K562 (cell line): ENCODE measurements around the gene CNDP1. TPM values are rescaled to one million over a fixed set of nuclear protein-coding genes. Genes with fewer than 3 reads are reported as not detected.

Experiments used
- ATAC-seq: fragments of 200-7000 bp; cut with Tn5 transposase; 3 replicates; pipeline ENCODE4 v1.9.1; 2020; ENCODE audit warnings: moderate library complexity
- BruUV-seq: library from RNA; stranded (reverse); fragments of 400-500 nt; replicated peaks from 2 replicates; lab custom pipeline; 2021; lab: Mats Ljungman, UMichigan
- CTCF ChIA-PET: fragments of 300-600 bp; formaldehyde crosslinking; extraction: SDS; loops from one replicate; lab custom pipeline; 2021; ENCODE audit warnings: low intra/inter-chr PET ratio; lab: Yijun Ruan, JAX
- POLR2A ChIA-PET: fragments of 300-600, 350-650 bp; sonication (Branson Sonifier 250); formaldehyde crosslinking; extraction: SDS; loops from one replicate; lab custom pipeline; 2021; ENCODE audit warnings: antibody characterized with exemption, inconsistent platforms; lab: Yijun Ruan, JAX
- DNase-seq, 4 experiments: peaks; one replicate each; pipeline versions ENCODE4 v3.0.0 to v3.0.0-alpha.2; 2011 to 2018; ENCODE audit warnings: low spot score in 3 of 4, mixed read lengths in 3 of 4; ENCODE audit errors: extremely low read depth in 1 of 4
- FAIRE-seq: peaks from 2 replicates; lab custom pipeline; 2011; peaks lifted over from hg19 to GRCh38; lab: Jason Lieb, UNC
- H2AFZ ChIP-seq: 2 replicates; pipeline ENCODE4 v1.6.0; 2011; ENCODE audit warnings: low read depth, low read length, control low read depth, inconsistent platforms
- H3K27ac ChIP-seq: fragments of 200-600 bp; 3 replicates; pipeline ENCODE4 v1.8.0; 2011; ENCODE audit warnings: low read depth, mild to moderate bottlenecking, control low read depth, inconsistent platforms, low read length, moderate library complexity, mixed read lengths; ENCODE audit errors: extremely low read depth
- H3K27me3 ChIP-seq, 2 experiments: fragments of 300-600 bp in 1 of 2; 2 replicates in 1 of 2; 3 replicates in 1 of 2; pipeline versions ENCODE4 v1.6.0 to v1.8.0; 2011; ENCODE audit warnings: inconsistent platforms in 2 of 2, low read length in 2 of 2, mild to moderate bottlenecking in 1 of 2, mixed read lengths in 1 of 2, moderate library complexity in 1 of 2; ENCODE audit not compliant: control insufficient read depth in 2 of 2, insufficient read depth in 2 of 2
- H3K36me3 ChIP-seq: fragments of 300-600 bp; 3 replicates; pipeline ENCODE4 v1.8.0; 2011; ENCODE audit warnings: mild to moderate bottlenecking, low read length, inconsistent platforms; ENCODE audit not compliant: control insufficient read depth, insufficient read depth
- H3K4me1 ChIP-seq, 2 experiments: fragments of 200-600 bp in 1 of 2; replicated peaks in 1 of 2; 2 replicates in 1 of 2; 3 replicates in 1 of 2; pipeline versions ENCODE4 v1.5.1 to v1.8.0; 2011; ENCODE audit warnings: inconsistent platforms in 2 of 2, low read length in 2 of 2, mild to moderate bottlenecking in 1 of 2, mixed read lengths in 1 of 2, moderate library complexity in 1 of 2; ENCODE audit not compliant: control insufficient read depth in 2 of 2, insufficient read depth in 2 of 2
- H3K4me2 ChIP-seq: 2 replicates; pipeline ENCODE4 v1.6.1; 2011; ENCODE audit warnings: low read length, control low read depth, inconsistent platforms, mixed read lengths; ENCODE audit not compliant: insufficient read depth
- H3K4me3 ChIP-seq: fragments of 200-600 bp; sonication (generic), shearing (Covaris generic); 2 replicates; pipeline ENCODE4 v1.5.1; 2016; ENCODE audit warnings: control low read depth, inconsistent platforms
- H3K79me2 ChIP-seq: fragments of 200-600 bp; 3 replicates; pipeline ENCODE4 v1.8.0; 2011; ENCODE audit warnings: low read length, inconsistent platforms; ENCODE audit not compliant: control insufficient read depth, insufficient read depth
- H3K9ac ChIP-seq, 2 experiments: 2 replicates each; pipeline versions ENCODE4 v1.6.0 to v1.6.1; 2011; ENCODE audit warnings: low read depth in 2 of 2, low read length in 2 of 2, control low read depth in 1 of 2, inconsistent platforms in 1 of 2, mild to moderate bottlenecking in 1 of 2, mixed read lengths in 1 of 2; ENCODE audit not compliant: insufficient read depth in 1 of 2
- H3K9me1 ChIP-seq: one replicate; pipeline ENCODE4 v1.6.0; 2011; ENCODE audit warnings: inconsistent platforms, mild to moderate bottlenecking, low read length, moderate library complexity; ENCODE audit not compliant: control insufficient read depth, insufficient read depth
- H3K9me3 ChIP-seq: replicated peaks from 2 replicates; pipeline ENCODE4 v1.5.1; 2011; ENCODE audit warnings: low read depth, low read length, inconsistent platforms; ENCODE audit not compliant: control insufficient read depth, insufficient read depth
- H4K20me1 ChIP-seq: replicated peaks from 2 replicates; pipeline ENCODE4 v1.6.1; 2011; ENCODE audit warnings: low read length, inconsistent platforms, mixed read lengths; ENCODE audit not compliant: control insufficient read depth, insufficient read depth
- CBX3 ChIP-seq, 2 experiments: IDR thresholded peaks; 1 replicate in 1 of 2; 2 replicates in 1 of 2; pipeline ENCODE4 v1.6.1; 2012; ENCODE audit warnings: inconsistent platforms in 2 of 2, low read length in 2 of 2, borderline replicate concordance in 1 of 2, control low read depth in 1 of 2
- E2F5 ChIP-seq: sonication (generic); formaldehyde crosslinking; IDR thresholded peaks from 2 replicates; pipeline ENCODE4 v1.8.0; 2022; ENCODE audit warnings: mild to moderate bottlenecking, missing genetic modification reagents
- HMBOX1 ChIP-seq: sonication (generic); IDR thresholded peaks from 2 replicates; pipeline ENCODE4 v1.6.1; 2016
- MLLT1 ChIP-seq, 2 experiments: fragments of 450-650 bp; IDR thresholded peaks; 2 replicates each; pipeline ENCODE4 v1.6.1; 2016
- PATZ1 ChIP-seq: fragments of 250-450 bp; sonication (Bioruptor Pico); IDR thresholded peaks from 2 replicates; pipeline ENCODE4 v1.5.0; 2020; ENCODE audit warnings: mild to moderate bottlenecking, borderline replicate concordance
- PURB ChIP-seq: sonication (generic); formaldehyde crosslinking; IDR thresholded peaks from 2 replicates; pipeline ENCODE4 v1.9.0; 2021; ENCODE audit warnings: low read depth, mild to moderate bottlenecking, missing genetic modification reagents
- ZNF695 ChIP-seq: fragments of 450-650 bp; formaldehyde crosslinking; IDR thresholded peaks from 2 replicates; pipeline ENCODE4 v1.4.0; 2020; ENCODE audit warnings: mild to moderate bottlenecking, moderate library complexity
- WGBS: fragments of 100-300 bp; shearing (Covaris generic); methylation state at CpG from one replicate; pipeline ENCODE4 v1.1.6; 2016; ENCODE audit warnings: low coverage, mixed read lengths; ENCODE audit not compliant: insufficient coverage; ENCODE audit errors: missing lambda C conversion rate; 5-methylcytosine and 5-hydroxymethylcytosine counted together
- in situ Hi-C: fragments of 300-500 bp; cut with MboI; formaldehyde crosslinking; loops from 4 replicates; pipeline ENCODE4 v1.15.0; 2018; ENCODE audit warnings: inconsistent platforms, mixed read lengths
- intact Hi-C: fragments of 100-400 bp; cut with micrococcal nuclease; formaldehyde crosslinking; loops from 2 replicates; pipeline ENCODE4 v1.14.2; 2022
- polyA plus RNA-seq, 8 experiments: library from polyadenylated mRNA; depleted of rRNA in 4 of 8; stranded (reverse) in 5 of 8; unstranded in 3 of 8; fragments of >200 nt; fragmentation: Nextera tagmentation in 2 of 8; fragmentation: Illumina TruSeq in 1 of 8; extraction: Ambion mirVana in 2 of 8; extraction: Trizol in 1 of 8; gene quantifications; 2 replicates each; pipeline versions ENCODE4 v1.2.1 to v1.2.3, GENCODE V29; 2011 to 2014; ENCODE audit warnings: inconsistent platforms in 1 of 8, missing spikeins in 1 of 8
- total RNA-seq, 7 experiments: library from RNA; depleted of rRNA in 6 of 7; stranded (reverse); fragments of >200 nt in 6 of 7; fragmentation: Illumina TruSeq in 2 of 7; extraction: Trizol in 2 of 7; gene quantifications; 2 replicates each; pipeline versions ENCODE4 v1.2.1 to v1.2.3, GENCODE V29; 2011 to 2021; ENCODE audit warnings: low replicate concordance in 1 of 7

CNDP1 gene
- total and polyA plus RNA-seq, 9 of the 15 experiments (the other 6 are each of a cell fraction or from before 2014, with no cell fraction given) = not detected

- Histone ChIP-seq H3K36me3 (no peaks in the 10 kb centered on the region), H3K4me1 (no peaks in the 10 kb centered on the region), H3K27ac (no peak overlapping the region), H4K20me1 (no peaks in the 10 kb centered on the region)
- in situ Hi-C loops = no loop called here
- BruUV-seq = no TSS peak
- POLR2A ChIA-PET = no interaction called here
- WGBS = 50% methylated on average over 1 of the region's 1 CpG
- no peak for DNase-seq
- TF ChIP-seq E2F5 (CRISPR knock-in tag) (no peak), HMBOX1 (no peak), PATZ1 (CRISPR knock-in tag) (no peak), CBX3 (IDR thresholded peaks at IDR 0.05; ENCODE audit: borderline replicate concordance in 1 of 2, low read length in 2 of 2) (no peak), PURB (CRISPR knock-in tag) (no peak), ZNF695 (no peak), MLLT1 (IDR thresholded peaks at IDR 0.05) (no peak)
- TF ChIP-seq, all 486 proteins: peak for 0
- Histone ChIP-seq H3K27me3 (no peaks in the 10 kb centered on the region), H3K79me2 (no peaks in the 10 kb centered on the region), H3K9me1 (no peaks in the 10 kb centered on the region), H3K9me3 (no peaks in the 10 kb centered on the region), H2AFZ (no peak overlapping the region), H3K4me2 (no peak overlapping the region), H3K9ac (no peak overlapping the region), H3K4me3 (no peak overlapping the region)
- intact Hi-C loops = no loop called here
- ATAC-seq (no peak), FAIRE-seq (no peak)
- CTCF ChIA-PET = no interaction called here
Measured at GRCh38 chr18:74610860-74611259, 76.6 kb downstream of the CNDP1 start.
